Esophagus muscularis mucosa (tissue), 3 donors: ENCODE data around the gene SCGB1C2.

ENCODE experiments used
- EP300 ChIP-seq: sonication (generic); formaldehyde crosslinking; IDR thresholded peaks from one replicate; pipeline ENCODE4 v1.6.1; 2017; ENCODE audit warnings: antibody characterized with exemption
- POLR2AphosphoS5 ChIP-seq, 2 donors: sonication (generic); formaldehyde crosslinking; IDR thresholded peaks; one replicate each; pipeline ENCODE4 v1.6.1; 2017; ENCODE audit warnings: antibody characterized with exemption in 2 of 2

DNA sequence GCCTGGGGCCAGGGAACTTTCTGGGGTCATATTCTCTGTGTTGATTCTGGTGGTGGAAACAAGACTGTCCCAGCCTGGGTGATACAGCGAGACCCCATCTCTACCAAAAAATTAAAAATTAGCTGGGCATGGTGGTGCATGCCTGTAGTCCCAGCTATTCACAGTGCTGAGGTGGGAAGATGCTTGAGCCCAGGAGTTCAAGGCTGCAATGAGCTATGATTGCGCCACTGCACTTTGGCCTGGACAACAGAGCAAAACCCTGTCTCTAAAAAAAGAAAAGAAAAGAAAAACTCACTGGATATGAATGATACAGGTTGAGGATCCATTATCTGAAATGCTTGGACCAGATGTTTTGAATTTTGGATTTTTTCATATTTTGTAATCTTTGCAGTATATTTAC is 13.6 kb downstream of the SCGB1C2 start:
- TF ChIP-seq POLR2AphosphoS5 (IDR thresholded peaks at IDR 0.05) (no peak), EP300 (no peak)
